SK-N-SH (cell line): Measurements from ENCODE around the gene LSM10.

ENCODE experiments used
- CTCF ChIP-seq: fragments of 200-600 bp; sonication (generic); IDR thresholded peaks from 2 replicates; pipeline ENCODE4 v1.6.1; 2017; ENCODE audit warnings: antibody characterized with exemption, mild to moderate bottlenecking, moderate library complexity
- ELF1 ChIP-seq: IDR thresholded peaks from 2 replicates; pipeline ENCODE4 v1.4.0; 2012
- NRF1 ChIP-seq: IDR thresholded peaks from 2 replicates; pipeline ENCODE4 v1.6.1; 2012; ENCODE audit warnings: low read depth, mild to moderate bottlenecking, low read length
- RAD21 ChIP-seq: IDR thresholded peaks from 2 replicates; pipeline ENCODE4 v1.6.1; 2012; ENCODE audit warnings: mild to moderate bottlenecking, low read length
- RCOR1 ChIP-seq: fragments of 150-350 bp; IDR thresholded peaks from 2 replicates; pipeline ENCODE4 v1.6.1; 2017; ENCODE audit warnings: antibody characterized with exemption, low read length
- SIN3A ChIP-seq: IDR thresholded peaks from 2 replicates; pipeline ENCODE4 v1.6.1; 2012; ENCODE audit warnings: low read depth, mild to moderate bottlenecking, low read length, moderate library complexity, borderline replicate concordance
- TF ChIP-seq, protein P1 (sequence below): IDR thresholded peaks from 2 replicates; pipeline ENCODE4 v1.6.1; 2012; ENCODE audit warnings: mild to moderate bottlenecking, low read depth, low read length, moderate library complexity

- TF ChIP-seq, protein P1, sequence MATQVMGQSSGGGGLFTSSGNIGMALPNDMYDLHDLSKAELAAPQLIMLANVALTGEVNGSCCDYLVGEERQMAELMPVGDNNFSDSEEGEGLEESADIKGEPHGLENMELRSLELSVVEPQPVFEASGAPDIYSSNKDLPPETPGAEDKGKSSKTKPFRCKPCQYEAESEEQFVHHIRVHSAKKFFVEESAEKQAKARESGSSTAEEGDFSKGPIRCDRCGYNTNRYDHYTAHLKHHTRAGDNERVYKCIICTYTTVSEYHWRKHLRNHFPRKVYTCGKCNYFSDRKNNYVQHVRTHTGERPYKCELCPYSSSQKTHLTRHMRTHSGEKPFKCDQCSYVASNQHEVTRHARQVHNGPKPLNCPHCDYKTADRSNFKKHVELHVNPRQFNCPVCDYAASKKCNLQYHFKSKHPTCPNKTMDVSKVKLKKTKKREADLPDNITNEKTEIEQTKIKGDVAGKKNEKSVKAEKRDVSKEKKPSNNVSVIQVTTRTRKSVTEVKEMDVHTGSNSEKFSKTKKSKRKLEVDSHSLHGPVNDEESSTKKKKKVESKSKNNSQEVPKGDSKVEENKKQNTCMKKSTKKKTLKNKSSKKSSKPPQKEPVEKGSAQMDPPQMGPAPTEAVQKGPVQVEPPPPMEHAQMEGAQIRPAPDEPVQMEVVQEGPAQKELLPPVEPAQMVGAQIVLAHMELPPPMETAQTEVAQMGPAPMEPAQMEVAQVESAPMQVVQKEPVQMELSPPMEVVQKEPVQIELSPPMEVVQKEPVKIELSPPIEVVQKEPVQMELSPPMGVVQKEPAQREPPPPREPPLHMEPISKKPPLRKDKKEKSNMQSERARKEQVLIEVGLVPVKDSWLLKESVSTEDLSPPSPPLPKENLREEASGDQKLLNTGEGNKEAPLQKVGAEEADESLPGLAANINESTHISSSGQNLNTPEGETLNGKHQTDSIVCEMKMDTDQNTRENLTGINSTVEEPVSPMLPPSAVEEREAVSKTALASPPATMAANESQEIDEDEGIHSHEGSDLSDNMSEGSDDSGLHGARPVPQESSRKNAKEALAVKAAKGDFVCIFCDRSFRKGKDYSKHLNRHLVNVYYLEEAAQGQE = no peak
- TF ChIP-seq NRF1 = no peak
- no peak for TF ChIP-seq CTCF
- TF ChIP-seq RCOR1 = no peak
- TF ChIP-seq SIN3A = no peak
- no peak for TF ChIP-seq ELF1
- no peak for TF ChIP-seq RAD21
Observed at GRCh38 chr1:36390411-36390810, 7.3 kb downstream of the LSM10 start.
